ENCODE results near the gene GRIFIN.

The GRIFIN gene

DNA sequence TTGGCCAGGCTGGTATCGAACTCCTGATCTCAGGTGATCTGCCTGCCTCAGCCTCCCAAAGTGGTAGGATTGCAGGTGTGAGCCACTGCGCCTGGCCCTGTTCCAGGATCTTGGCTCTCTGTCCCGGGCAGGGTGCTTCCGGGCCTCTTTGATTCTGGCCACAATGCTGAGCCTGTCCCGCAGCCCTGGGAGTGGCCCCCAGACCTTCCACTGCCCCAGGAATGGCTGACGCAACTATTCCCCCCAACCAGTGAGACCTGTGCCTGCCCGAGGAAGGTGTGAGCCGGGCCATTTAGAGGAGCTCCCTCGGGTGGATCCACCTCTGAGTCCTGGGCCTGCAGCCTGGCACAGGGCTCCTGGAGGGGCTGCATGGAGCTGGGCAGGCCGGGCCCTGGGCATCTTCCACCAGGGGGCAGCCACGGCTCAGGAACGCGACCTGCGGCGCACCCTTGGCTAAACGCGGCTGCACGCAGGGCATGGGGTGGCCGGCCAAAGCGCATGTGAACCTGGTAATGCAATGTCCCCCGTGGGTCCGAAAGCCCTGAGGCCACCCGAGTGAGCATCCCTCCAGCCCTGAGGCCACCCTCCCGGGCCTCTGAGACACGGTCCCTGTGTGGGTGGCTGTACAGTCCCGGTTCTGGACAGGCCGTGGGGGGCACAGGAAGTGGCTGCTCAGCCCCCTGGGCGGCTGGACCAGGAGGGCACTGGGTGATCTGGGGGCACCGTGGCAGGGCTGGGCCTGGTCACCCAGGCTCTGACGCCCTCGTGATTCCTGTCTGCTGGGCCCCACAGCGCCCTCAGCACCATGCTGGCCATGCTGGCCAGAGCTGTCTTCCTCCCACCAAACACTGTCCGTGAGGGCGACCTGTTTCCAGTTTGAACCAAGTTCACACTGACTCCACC is 24.8 kb downstream of the GRIFIN start:
- H3K79me2 ChIP-seq (ENCODE audit: insufficient read depth, low read length) = no peaks in the 10 kb centered on the region
- no peaks in the 10 kb centered on the region for H3K9me2 ChIP-seq (replicated peaks; ENCODE audit: low read depth, low read length)
- peak overlapping the region; percentile 56 for H3K9ac ChIP-seq (ENCODE audit: low read depth, low read length, poor library complexity, severe bottlenecking)
- H3K9me3 ChIP-seq (ENCODE audit: insufficient read depth, low read depth, low read length) = no peaks in the 10 kb centered on the region
- H3K4me1 ChIP-seq (ENCODE audit: insufficient read depth, low read length, poor library complexity, severe bottlenecking) = peaks cover 7% of the 10 kb centered on the region
- no peaks in the 10 kb centered on the region for H3F3A ChIP-seq (ENCODE audit: low read depth)
- peaks cover 6% of the 10 kb centered on the region; the same call in 1 of the 2 replicates for H3K36me3 ChIP-seq (ENCODE audit: insufficient read depth, low read length)
- peak overlapping the region; percentile 90 for H3K4me2 ChIP-seq (ENCODE audit: low read depth, low read length, poor library complexity, severe bottlenecking)
- no peak overlapping the region for H2AFZ ChIP-seq (ENCODE audit: low read length)
- H4K20me1 ChIP-seq (ENCODE audit: insufficient read depth, low read length, poor library complexity, severe bottlenecking) = no peaks in the 10 kb centered on the region
- TF ChIP-seq, protein P1, sequence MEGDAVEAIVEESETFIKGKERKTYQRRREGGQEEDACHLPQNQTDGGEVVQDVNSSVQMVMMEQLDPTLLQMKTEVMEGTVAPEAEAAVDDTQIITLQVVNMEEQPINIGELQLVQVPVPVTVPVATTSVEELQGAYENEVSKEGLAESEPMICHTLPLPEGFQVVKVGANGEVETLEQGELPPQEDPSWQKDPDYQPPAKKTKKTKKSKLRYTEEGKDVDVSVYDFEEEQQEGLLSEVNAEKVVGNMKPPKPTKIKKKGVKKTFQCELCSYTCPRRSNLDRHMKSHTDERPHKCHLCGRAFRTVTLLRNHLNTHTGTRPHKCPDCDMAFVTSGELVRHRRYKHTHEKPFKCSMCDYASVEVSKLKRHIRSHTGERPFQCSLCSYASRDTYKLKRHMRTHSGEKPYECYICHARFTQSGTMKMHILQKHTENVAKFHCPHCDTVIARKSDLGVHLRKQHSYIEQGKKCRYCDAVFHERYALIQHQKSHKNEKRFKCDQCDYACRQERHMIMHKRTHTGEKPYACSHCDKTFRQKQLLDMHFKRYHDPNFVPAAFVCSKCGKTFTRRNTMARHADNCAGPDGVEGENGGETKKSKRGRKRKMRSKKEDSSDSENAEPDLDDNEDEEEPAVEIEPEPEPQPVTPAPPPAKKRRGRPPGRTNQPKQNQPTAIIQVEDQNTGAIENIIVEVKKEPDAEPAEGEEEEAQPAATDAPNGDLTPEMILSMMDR (conservative IDR thresholded peaks at IDR 0.05; ENCODE audit: low read length) = peak; percentile 77
- no peak for TF ChIP-seq EZH2phosphoT487 (IDR thresholded peaks at IDR 0.05; ENCODE audit: borderline replicate concordance)
- peak overlapping the region; percentile 68 for H3K4me3 ChIP-seq (ENCODE audit: low read length, poor library complexity, severe bottlenecking)
- no peaks in the 10 kb centered on the region for H3K27me3 ChIP-seq (ENCODE audit: insufficient read depth, low read length, poor library complexity, severe bottlenecking)

DNA sequence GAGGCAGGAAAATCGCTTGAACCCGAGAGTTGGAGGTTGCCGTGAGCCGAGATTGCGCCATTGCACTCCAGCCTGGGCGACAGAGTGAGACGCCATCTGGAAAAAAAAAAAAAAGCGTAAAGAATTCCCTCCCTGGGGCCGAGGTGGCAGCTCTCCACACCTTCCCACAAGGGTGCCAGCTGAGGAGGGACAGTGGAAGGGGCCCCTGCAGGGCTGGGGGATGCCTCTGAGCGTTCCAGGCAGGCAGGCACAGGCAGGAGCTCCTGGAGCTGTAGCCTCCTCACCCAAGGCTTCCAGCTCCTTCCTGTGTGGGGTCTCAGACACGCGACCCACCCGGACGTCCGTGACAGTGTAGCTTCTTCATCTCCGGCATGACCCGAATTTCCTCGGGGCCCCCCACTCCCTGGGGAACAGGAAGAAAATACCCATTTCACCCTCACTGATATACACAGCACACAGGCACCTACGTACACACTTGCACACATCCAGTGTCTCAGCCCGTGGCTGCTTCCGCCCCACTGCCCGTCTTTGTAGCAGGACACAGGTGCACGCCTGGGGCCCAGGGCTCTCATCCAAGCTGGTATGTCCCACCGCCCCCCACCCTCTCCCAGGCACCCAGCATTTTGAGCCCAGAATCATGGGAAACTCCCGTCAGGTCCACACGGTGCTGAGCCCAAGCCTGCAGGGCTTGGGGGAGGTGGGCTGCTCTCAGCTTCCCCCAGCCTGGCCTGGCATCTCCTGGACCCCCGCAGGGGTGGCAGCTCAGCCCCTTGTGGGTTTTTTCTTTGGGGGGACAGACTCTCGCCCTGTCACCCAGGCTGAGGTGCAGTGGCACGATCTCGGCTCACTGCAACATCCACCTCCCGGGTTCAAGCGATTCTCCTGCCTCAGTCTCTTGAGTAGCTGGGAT is 25.7 kb downstream of the GRIFIN start:
- Histone ChIP-seq H3K4me3 (ENCODE audit: low read length, poor library complexity, severe bottlenecking) (no peak overlapping the region), H2AFZ (ENCODE audit: low read length) (no peak overlapping the region), H3F3A (ENCODE audit: low read depth) (no peaks in the 10 kb centered on the region), H3K4me1 (ENCODE audit: insufficient read depth, low read length, poor library complexity, severe bottlenecking) (peaks cover 7% of the 10 kb centered on the region), H3K9ac (ENCODE audit: low read depth, low read length, poor library complexity, severe bottlenecking) (no peak overlapping the region), H3K36me3 (ENCODE audit: insufficient read depth, low read length) (peaks cover 6% of the 10 kb centered on the region; the same call in 1 of the 2 replicates), H3K27me3 (ENCODE audit: insufficient read depth, low read length, poor library complexity, severe bottlenecking) (no peaks in the 10 kb centered on the region), H3K9me3 (ENCODE audit: insufficient read depth, low read depth, low read length) (no peaks in the 10 kb centered on the region), H3K4me2 (ENCODE audit: low read depth, low read length, poor library complexity, severe bottlenecking) (no peak overlapping the region), H3K9me2 (replicated peaks; ENCODE audit: low read depth, low read length) (no peaks in the 10 kb centered on the region), H4K20me1 (ENCODE audit: insufficient read depth, low read length, poor library complexity, severe bottlenecking) (peaks cover 2% of the 10 kb centered on the region), H3K79me2 (ENCODE audit: insufficient read depth, low read length) (no peaks in the 10 kb centered on the region)
- TF ChIP-seq, protein P1 (conservative IDR thresholded peaks at IDR 0.05; ENCODE audit: low read length) = no peak
- no peak for TF ChIP-seq EZH2phosphoT487 (IDR thresholded peaks at IDR 0.05; ENCODE audit: borderline replicate concordance)

DNA sequence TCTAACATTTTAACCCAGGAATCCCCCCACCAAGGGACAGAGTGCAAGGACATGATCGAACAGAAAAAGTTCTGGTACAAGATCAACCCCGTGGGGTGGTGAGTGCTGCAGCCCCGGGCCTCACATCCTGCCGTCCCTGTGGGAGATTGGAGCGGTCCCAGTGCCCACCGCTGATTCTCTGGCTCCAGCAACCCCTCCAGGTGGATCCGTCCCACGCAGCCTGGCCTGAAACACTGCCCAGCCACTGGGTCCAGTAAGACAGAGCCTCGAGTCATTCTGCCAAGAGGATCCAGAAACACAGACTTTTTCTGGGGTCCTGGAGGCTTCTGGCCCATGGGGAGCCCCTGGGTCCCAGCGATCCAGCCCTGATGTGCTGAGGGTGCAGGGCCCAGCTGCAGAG is 29.5 kb downstream of the GRIFIN start:
- Histone ChIP-seq H3K27me3 (ENCODE audit: insufficient read depth, low read length, poor library complexity, severe bottlenecking) (no peaks in the 10 kb centered on the region), H4K20me1 (ENCODE audit: insufficient read depth, low read length, poor library complexity, severe bottlenecking) (peaks cover 8% of the 10 kb centered on the region), H3K4me1 (ENCODE audit: insufficient read depth, low read length, poor library complexity, severe bottlenecking) (peaks cover 2% of the 10 kb centered on the region), H3F3A (ENCODE audit: low read depth) (no peaks in the 10 kb centered on the region), H3K79me2 (ENCODE audit: insufficient read depth, low read length) (no peaks in the 10 kb centered on the region), H3K9me2 (replicated peaks; ENCODE audit: low read depth, low read length) (no peaks in the 10 kb centered on the region), H2AFZ (ENCODE audit: low read length) (no peak overlapping the region), H3K9me3 (ENCODE audit: insufficient read depth, low read depth, low read length) (no peaks in the 10 kb centered on the region), H3K9ac (ENCODE audit: low read depth, low read length, poor library complexity, severe bottlenecking) (no peak overlapping the region), H3K36me3 (ENCODE audit: insufficient read depth, low read length) (peaks cover 24% of the 10 kb centered on the region; the same call in 1 of the 2 replicates), H3K4me2 (ENCODE audit: low read depth, low read length, poor library complexity, severe bottlenecking) (no peak overlapping the region), H3K4me3 (ENCODE audit: low read length, poor library complexity, severe bottlenecking) (no peak overlapping the region)
- TF ChIP-seq, protein P1 (conservative IDR thresholded peaks at IDR 0.05; ENCODE audit: low read length) = no peak
